Measurements from ENCODE around the gene PODXL.

PODXL gene

DNA sequence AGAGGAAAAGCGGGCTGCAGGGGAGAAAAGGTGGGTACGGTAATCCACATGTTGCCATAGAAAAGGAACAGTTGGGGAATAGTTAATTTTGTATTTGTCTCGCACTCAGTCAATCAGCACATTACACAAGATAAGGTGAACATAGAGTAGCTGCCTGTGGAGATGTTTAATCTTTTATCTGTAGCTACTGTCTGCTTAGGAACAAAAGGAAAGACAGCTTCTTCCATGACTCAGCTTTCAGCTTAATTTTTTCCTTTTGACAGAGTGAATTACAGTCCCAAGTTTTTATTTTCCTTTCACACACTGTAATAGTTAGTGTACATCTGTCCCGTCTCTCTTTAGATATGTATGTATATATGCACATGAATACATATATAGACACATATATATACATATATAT lies 39.3 kb upstream of the PODXL start:
- Histone ChIP-seq H4K20me1 (ENCODE audit: insufficient read depth) (no peaks in the 10 kb centered on the region), H3K36me3 (ENCODE audit: insufficient read depth) (no peaks in the 10 kb centered on the region), H3K27ac (no peak overlapping the region), H3K9ac (no peak overlapping the region), H3K27me3 (ENCODE audit: insufficient read depth, low read depth) (no peaks in the 10 kb centered on the region), H3K4me2 (no peak overlapping the region), H3K79me2 (ENCODE audit: insufficient read depth, low read depth) (no peaks in the 10 kb centered on the region), H3K4me1 (ENCODE audit: low read depth, poor library complexity, severe bottlenecking) (no peaks in the 10 kb centered on the region), H3K4me3 (IDR thresholded peaks at IDR 0.05; ENCODE audit: insufficient read depth, low read depth, low read length) (no peak overlapping the region), H2AFZ (ENCODE audit: low read depth) (no peak overlapping the region)
- TF ChIP-seq, protein P1, sequence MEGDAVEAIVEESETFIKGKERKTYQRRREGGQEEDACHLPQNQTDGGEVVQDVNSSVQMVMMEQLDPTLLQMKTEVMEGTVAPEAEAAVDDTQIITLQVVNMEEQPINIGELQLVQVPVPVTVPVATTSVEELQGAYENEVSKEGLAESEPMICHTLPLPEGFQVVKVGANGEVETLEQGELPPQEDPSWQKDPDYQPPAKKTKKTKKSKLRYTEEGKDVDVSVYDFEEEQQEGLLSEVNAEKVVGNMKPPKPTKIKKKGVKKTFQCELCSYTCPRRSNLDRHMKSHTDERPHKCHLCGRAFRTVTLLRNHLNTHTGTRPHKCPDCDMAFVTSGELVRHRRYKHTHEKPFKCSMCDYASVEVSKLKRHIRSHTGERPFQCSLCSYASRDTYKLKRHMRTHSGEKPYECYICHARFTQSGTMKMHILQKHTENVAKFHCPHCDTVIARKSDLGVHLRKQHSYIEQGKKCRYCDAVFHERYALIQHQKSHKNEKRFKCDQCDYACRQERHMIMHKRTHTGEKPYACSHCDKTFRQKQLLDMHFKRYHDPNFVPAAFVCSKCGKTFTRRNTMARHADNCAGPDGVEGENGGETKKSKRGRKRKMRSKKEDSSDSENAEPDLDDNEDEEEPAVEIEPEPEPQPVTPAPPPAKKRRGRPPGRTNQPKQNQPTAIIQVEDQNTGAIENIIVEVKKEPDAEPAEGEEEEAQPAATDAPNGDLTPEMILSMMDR (conservative IDR thresholded peaks at IDR 0.05; ENCODE audit: low read depth, low read length): no peak

DNA sequence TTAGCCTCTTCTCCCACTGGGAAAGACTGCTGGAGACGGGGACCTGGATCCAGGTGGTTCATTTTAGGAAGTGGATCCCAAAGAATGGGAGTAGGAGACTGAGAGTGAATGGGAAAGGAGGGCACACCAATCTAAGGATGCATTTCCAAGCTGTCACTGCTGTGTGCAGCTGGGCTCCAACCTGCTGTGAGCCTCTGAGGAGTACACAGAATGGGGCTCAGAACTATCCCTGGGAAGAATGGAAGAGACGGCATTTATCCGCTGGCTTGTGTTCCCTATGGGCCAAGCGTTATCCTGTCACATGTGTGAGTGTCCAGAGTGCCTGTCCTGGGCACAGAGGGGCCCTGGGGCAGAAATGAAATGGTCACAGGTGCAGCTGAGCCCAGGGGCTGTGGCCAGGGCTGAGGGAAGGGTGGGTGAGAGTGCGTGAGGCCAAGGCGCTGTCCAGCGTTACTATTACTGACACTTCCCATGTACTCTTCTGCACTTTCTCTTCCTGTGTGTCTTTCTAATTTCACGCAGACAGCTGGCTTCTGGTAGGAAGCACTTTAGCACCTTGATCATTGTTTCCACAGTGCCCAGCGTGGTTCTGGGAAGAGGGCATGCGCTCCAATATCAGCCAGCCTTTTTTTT lies 35.4 kb upstream of the PODXL start:
- Histone ChIP-seq H3K27me3 (ENCODE audit: insufficient read depth, low read depth) (no peaks in the 10 kb centered on the region), H3K4me1 (ENCODE audit: low read depth, poor library complexity, severe bottlenecking) (no peaks in the 10 kb centered on the region), H4K20me1 (ENCODE audit: insufficient read depth) (no peaks in the 10 kb centered on the region), H3K9ac (no peak overlapping the region), H3K4me3 (IDR thresholded peaks at IDR 0.05; ENCODE audit: insufficient read depth, low read depth, low read length) (no peak overlapping the region), H3K4me2 (no peak overlapping the region), H3K27ac (no peak overlapping the region), H3K36me3 (ENCODE audit: insufficient read depth) (no peaks in the 10 kb centered on the region), H2AFZ (ENCODE audit: low read depth) (no peak overlapping the region), H3K79me2 (ENCODE audit: insufficient read depth, low read depth) (no peaks in the 10 kb centered on the region)
- TF ChIP-seq, protein P1 (conservative IDR thresholded peaks at IDR 0.05; ENCODE audit: low read depth, low read length): no peak

DNA sequence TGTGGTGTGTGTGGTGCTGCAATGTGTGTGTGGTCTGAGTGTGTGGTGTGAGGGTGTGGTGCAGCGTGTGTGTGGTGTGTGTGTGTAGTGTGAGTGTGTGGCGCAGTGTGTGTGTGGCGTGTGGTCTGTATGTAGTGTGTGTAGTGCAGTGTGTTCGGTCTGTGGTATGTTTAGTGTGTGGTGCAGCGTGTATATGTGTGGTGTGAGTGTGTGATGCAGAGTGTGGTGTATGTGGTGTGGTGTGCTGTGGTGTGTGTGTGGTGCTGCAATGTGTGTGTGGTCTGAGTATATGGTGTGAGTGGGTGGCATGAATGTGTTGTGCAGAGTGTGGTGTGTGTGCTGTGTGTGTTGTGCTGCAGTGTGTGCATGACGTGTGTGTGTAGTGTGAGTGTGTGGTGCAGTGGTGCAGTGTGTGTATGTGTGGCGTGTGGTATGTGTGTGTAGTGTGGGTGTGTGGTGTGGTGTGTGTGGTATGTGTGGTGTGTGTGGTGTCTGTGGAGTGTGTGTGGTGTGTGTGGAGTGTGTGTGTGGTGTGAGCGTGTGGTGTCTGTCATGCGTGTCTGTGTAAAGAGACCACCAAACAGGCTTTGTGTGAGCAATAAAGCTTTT lies 31.0 kb upstream of the PODXL start:
- H3K9ac ChIP-seq: no peak overlapping the region
- TF ChIP-seq, protein P1 (conservative IDR thresholded peaks at IDR 0.05; ENCODE audit: low read depth, low read length): no peak
- no peaks in the 10 kb centered on the region for H3K27me3 ChIP-seq (ENCODE audit: insufficient read depth, low read depth)
- H2AFZ ChIP-seq (ENCODE audit: low read depth): no peak overlapping the region
- H3K4me2 ChIP-seq: no peak overlapping the region
- no peaks in the 10 kb centered on the region for H3K36me3 ChIP-seq (ENCODE audit: insufficient read depth)
- H3K27ac ChIP-seq: no peak overlapping the region
- no peak overlapping the region for H3K4me3 ChIP-seq (IDR thresholded peaks at IDR 0.05; ENCODE audit: insufficient read depth, low read depth, low read length)
- H4K20me1 ChIP-seq (ENCODE audit: insufficient read depth): no peaks in the 10 kb centered on the region
- H3K79me2 ChIP-seq (ENCODE audit: insufficient read depth, low read depth): no peaks in the 10 kb centered on the region
- no peaks in the 10 kb centered on the region for H3K4me1 ChIP-seq (ENCODE audit: low read depth, poor library complexity, severe bottlenecking)

DNA sequence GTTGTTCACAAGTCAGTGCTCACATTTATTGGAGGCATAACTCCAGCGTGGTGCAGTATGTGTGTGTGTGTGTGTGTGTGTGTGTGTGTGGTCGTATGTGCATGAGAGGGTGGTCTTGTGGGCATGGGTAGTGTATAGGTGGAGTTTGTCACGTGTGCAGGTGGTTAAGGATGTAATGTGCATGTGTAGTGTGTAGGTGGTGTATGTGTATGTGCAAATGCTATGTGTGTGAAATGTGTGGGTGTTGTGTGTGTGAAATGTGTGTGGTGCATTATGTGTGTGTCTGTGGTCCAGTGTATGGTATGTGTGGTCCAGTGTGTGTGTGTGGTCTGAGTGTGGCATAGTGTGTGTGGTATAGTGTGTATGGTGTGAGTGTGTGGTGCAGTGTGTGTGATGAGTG lies 30.3 kb upstream of the PODXL start:
- no peak overlapping the region for H3K4me3 ChIP-seq (IDR thresholded peaks at IDR 0.05; ENCODE audit: insufficient read depth, low read depth, low read length)
- no peaks in the 10 kb centered on the region for H4K20me1 ChIP-seq (ENCODE audit: insufficient read depth)
- TF ChIP-seq, protein P1 (conservative IDR thresholded peaks at IDR 0.05; ENCODE audit: low read depth, low read length): no peak
- no peaks in the 10 kb centered on the region for H3K36me3 ChIP-seq (ENCODE audit: insufficient read depth)
- H3K4me2 ChIP-seq: no peak overlapping the region
- H3K27me3 ChIP-seq (ENCODE audit: insufficient read depth, low read depth): no peaks in the 10 kb centered on the region
- no peaks in the 10 kb centered on the region for H3K79me2 ChIP-seq (ENCODE audit: insufficient read depth, low read depth)
- no peak overlapping the region for H3K27ac ChIP-seq
- H3K4me1 ChIP-seq (ENCODE audit: low read depth, poor library complexity, severe bottlenecking): no peaks in the 10 kb centered on the region
- no peak overlapping the region for H2AFZ ChIP-seq (ENCODE audit: low read depth)
- H3K9ac ChIP-seq: no peak overlapping the region

Measured in KMS-11 (cell line).